ENCODE data around the gene KCND2. TPM values are rescaled to one million over a fixed set of nuclear protein-coding genes. Genes with fewer than 3 reads are reported as not detected.

KCND2 gene
- total RNA-seq, 1 donor from 2014 or later: 0.12 TPM

DNA sequence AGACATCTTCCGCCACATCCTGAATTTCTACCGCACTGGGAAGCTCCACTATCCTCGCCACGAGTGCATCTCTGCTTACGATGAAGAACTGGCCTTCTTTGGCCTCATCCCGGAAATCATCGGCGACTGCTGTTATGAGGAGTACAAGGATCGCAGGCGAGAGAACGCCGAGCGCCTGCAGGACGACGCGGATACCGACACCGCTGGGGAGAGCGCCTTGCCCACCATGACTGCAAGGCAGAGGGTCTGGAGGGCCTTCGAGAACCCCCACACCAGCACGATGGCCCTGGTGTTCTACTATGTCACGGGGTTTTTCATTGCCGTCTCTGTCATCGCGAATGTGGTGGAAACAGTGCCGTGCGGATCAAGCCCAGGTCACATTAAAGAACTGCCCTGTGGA, 1.9 kb downstream of the KCND2 start:
- TF ChIP-seq, protein P1, sequence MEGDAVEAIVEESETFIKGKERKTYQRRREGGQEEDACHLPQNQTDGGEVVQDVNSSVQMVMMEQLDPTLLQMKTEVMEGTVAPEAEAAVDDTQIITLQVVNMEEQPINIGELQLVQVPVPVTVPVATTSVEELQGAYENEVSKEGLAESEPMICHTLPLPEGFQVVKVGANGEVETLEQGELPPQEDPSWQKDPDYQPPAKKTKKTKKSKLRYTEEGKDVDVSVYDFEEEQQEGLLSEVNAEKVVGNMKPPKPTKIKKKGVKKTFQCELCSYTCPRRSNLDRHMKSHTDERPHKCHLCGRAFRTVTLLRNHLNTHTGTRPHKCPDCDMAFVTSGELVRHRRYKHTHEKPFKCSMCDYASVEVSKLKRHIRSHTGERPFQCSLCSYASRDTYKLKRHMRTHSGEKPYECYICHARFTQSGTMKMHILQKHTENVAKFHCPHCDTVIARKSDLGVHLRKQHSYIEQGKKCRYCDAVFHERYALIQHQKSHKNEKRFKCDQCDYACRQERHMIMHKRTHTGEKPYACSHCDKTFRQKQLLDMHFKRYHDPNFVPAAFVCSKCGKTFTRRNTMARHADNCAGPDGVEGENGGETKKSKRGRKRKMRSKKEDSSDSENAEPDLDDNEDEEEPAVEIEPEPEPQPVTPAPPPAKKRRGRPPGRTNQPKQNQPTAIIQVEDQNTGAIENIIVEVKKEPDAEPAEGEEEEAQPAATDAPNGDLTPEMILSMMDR (conservative IDR thresholded peaks at IDR 0.05; ENCODE audit: low read depth, low read length): no peak
- DNase-seq (ENCODE audit: low read depth): no peak
- H3K4me3 ChIP-seq (ENCODE audit: low read depth, low read length): no peak overlapping the region

DNA sequence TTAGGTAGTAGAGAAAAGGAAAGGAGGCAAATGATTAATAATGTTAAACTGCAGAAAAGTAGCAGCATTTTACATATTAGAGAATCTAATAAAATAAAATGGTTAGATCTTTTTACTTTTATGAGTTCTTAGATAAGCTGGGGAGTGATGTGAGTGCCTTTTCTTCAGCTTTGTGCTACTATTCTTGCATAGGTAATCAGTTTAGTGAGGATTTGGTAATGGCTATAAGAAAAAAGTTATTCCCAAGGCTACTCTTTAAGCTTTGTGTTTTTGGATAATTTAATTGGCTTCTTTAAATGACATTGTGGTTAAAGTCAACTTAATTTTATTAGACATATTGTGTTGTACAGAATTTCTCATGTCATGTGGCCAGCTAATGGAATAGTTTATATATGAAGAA, 3.7 kb downstream of the KCND2 start:
- H3K4me3 ChIP-seq (ENCODE audit: low read depth, low read length): no peak overlapping the region
- no peak for DNase-seq (ENCODE audit: low read depth)
- TF ChIP-seq, protein P1 (conservative IDR thresholded peaks at IDR 0.05; ENCODE audit: low read depth, low read length): no peak

DNA sequence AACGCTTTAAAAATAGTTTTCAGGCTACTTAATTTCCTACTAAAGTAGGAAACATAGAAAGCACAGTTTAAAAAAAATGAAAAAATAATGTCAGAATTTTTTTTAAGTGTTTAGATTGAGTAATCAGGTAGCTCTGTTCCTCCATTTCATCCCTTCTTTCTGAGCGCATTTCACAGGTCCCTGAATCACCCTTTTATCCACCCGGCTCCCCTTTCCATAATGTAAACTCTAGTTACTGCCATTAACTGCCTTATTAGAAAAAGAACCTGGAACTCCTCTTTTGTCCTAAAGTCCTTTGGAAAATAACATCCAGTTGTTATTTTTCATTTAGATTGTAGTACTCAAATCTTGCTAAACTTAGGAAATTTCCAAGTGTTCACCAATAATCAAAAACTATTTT, 5.8 kb downstream of the KCND2 start:
- no peak overlapping the region for H3K4me3 ChIP-seq (ENCODE audit: low read depth, low read length)
- TF ChIP-seq, protein P1 (conservative IDR thresholded peaks at IDR 0.05; ENCODE audit: low read depth, low read length): no peak
- DNase-seq (ENCODE audit: low read depth): no peak

DNA sequence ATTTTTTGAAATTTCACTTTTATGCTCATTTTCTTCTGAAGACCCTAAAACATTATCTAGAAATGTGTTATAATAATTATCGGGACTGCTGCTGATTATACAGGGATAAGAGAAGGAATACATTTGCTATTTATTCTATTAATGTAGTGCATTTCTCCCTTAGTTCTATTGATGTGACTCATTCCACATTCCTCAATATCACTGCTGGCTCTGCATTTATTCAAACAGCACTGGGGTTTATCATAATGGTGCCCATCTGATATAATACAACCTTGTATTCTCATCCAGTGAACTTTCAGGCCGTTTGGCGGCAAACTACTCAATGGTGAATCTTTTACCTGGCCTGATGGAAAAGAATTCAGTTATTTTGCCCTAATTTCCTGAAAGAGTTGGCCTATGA, 7.8 kb downstream of the KCND2 start:
- TF ChIP-seq, protein P1 (conservative IDR thresholded peaks at IDR 0.05; ENCODE audit: low read depth, low read length): no peak
- no peak overlapping the region for H3K4me3 ChIP-seq (ENCODE audit: low read depth, low read length)
- DNase-seq (ENCODE audit: low read depth): no peak

DNA sequence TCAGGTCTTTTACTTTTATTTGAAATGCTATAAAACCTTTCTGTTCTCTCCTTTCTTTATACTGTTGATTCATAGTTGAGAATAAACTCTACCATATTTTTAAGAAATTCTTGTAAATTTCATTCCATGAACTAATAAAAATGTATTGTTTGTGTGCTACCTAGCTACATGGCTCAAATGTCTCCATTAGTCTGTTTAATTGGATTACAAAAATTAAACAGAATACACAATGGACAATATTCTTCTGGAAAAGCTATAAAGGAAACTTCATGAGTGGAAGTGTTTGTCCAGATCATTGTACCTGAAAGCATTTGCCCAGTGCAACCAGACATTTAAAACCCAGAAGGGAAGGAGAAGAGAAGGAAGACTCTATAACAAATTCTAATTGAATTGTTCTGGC, 20.1 kb downstream of the KCND2 start:
- no peak for DNase-seq (ENCODE audit: low read depth)
- TF ChIP-seq, protein P1 (conservative IDR thresholded peaks at IDR 0.05; ENCODE audit: low read depth, low read length): no peak

DNA sequence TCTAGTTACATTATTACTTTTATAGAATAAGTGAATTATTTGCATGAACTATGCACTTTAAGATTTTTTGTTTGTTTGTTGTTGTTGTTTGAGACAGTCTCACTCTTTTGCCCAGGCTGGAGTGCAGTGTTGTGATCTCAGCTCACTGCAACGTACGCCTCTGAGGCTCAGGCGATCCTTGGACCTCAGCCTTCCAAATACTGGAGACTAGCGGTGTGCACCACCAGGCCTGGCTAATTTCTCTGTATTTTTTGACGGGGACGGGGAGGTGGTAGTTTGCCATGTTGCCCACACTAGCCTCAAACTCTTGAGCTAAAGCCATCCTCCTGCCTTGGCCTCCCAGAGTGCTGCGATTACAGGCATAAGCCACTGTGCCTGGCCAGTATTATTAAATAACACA, 29.2 kb downstream of the KCND2 start:
- H3K4me3 ChIP-seq (ENCODE audit: low read depth, low read length): no peak overlapping the region
- TF ChIP-seq, protein P1 (conservative IDR thresholded peaks at IDR 0.05; ENCODE audit: low read depth, low read length): no peak
- DNase-seq (ENCODE audit: low read depth): no peak

More for the DNA sequence above, 20.1 kb downstream of the KCND2 start:
- no peak overlapping the region for H3K4me3 ChIP-seq (ENCODE audit: low read depth, low read length)

DNA sequence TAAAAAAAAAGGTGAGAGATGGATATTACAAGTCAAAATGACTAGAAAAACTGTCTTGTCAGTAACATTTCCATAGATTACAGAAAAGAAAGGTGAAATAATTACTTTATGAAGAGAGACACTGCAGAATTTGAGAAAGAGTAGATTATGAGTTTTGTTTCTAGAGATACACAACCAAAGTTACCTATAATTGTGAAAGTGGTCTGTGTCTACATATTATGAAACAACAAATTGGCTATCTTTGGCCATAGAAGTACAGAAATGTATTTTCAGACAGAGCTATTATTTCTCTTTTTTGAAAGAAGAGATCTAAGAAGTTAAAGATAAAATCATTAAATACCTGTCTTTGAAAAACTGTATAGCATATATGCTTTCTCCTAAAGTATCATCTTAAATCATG, 30.1 kb downstream of the KCND2 start:
- TF ChIP-seq, protein P1 (conservative IDR thresholded peaks at IDR 0.05; ENCODE audit: low read depth, low read length): no peak
- H3K4me3 ChIP-seq (ENCODE audit: low read depth, low read length): no peak overlapping the region
- DNase-seq (ENCODE audit: low read depth): no peak

All from epithelial cell of proximal tubule (primary cell).